ENCODE measurements around the gene ATF6. TPM values are rescaled to one million over a fixed set of nuclear protein-coding genes. Genes with fewer than 3 reads are reported as not detected.
A peak's percentile ranks its signal among the peaks of the same experiment; 100 is the strongest.

Gene ATF6
- total RNA-seq, 4 donors from 2014 or later: 26.1 to 35.4 (median 32.3) TPM

- Histone ChIP-seq H3K36me3 (peaks cover 0 to 7% (median 0%) of the 10 kb centered on the region in 3 donors), H3K27me3 (no peaks in the 10 kb centered on the region), H3K4me3 (no peak overlapping the region), H3K9me3 (no peaks in the 10 kb centered on the region), H3K27ac (no peak overlapping the region), H3K4me1 (no peaks in the 10 kb centered on the region)
- no peak for DNase-seq (ENCODE audit: low spot score in 2 of 2)
- WGBS, 2 donors: 97 to 100% methylated on average over 1 of the region's 1 CpG
- TF ChIP-seq CTCF (IDR thresholded peaks at IDR 0.05) (no peak), POLR2A (IDR thresholded peaks at IDR 0.05) (no peak), EP300 (IDR thresholded peaks at IDR 0.05) (no peak)
These were observed 155.4 kb downstream of the ATF6 start for GRCh38 chr1:161921491-161921890.

GRCh38 chr1:161921990-161922389, 155.9 kb downstream of the ATF6 start:
- Histone ChIP-seq H3K4me1 (no peaks in the 10 kb centered on the region), H3K27ac (no peak overlapping the region), H3K36me3 (peaks cover 0 to 4% (median 0%) of the 10 kb centered on the region in 3 donors), H3K9me3 (no peaks in the 10 kb centered on the region), H3K4me3 (no peak overlapping the region), H3K27me3 (no peaks in the 10 kb centered on the region)
- 74 to 82% methylated on average over 1 of the region's 1 CpG for WGBS, 2 donors
- DNase-seq (ENCODE audit: low spot score in 2 of 2): no peak
- no peak for TF ChIP-seq EP300 (IDR thresholded peaks at IDR 0.05)
- no peak for TF ChIP-seq POLR2A (IDR thresholded peaks at IDR 0.05)
- TF ChIP-seq CTCF (IDR thresholded peaks at IDR 0.05): no peak

- Histone ChIP-seq H3K36me3 (peaks cover 0 to 3% (median 0%) of the 10 kb centered on the region in 3 donors), H3K4me1 (peaks cover 0 to 29% (median 4%) of the 10 kb centered on the region in 4 donors), H3K27me3 (no peaks in the 10 kb centered on the region), H3K4me3 (no peak overlapping the region), H3K9me3 (no peaks in the 10 kb centered on the region), H3K27ac (no peak overlapping the region)
- 92 to 96% methylated on average over 2 of the region's 2 CpGs for WGBS, 2 donors
- no peak for DNase-seq (ENCODE audit: low spot score in 2 of 2)
- TF ChIP-seq EP300 (IDR thresholded peaks at IDR 0.05): no peak
- no peak for TF ChIP-seq POLR2A (IDR thresholded peaks at IDR 0.05)
- no peak for TF ChIP-seq CTCF (IDR thresholded peaks at IDR 0.05)
These were observed 161.9 kb downstream of the ATF6 start for GRCh38 chr1:161928056-161928455.

GRCh38 chr1:161929137-161929536, 163.0 kb downstream of the ATF6 start:
- DNase-seq (ENCODE audit: low spot score in 2 of 2): no peak
- H3K27ac ChIP-seq: peak overlapping the region in 1 of 4 donors; percentile 73
- WGBS, 2 donors: 82 to 92% methylated on average over 1 of the region's 1 CpG
- no peaks in the 10 kb centered on the region for H3K9me3 ChIP-seq
- TF ChIP-seq CTCF (IDR thresholded peaks at IDR 0.05): no peak
- H3K36me3 ChIP-seq: peaks cover 0 to 3% (median 0%) of the 10 kb centered on the region in 3 donors
- H3K27me3 ChIP-seq: no peaks in the 10 kb centered on the region
- no peak overlapping the region for H3K4me3 ChIP-seq
- peaks cover 0 to 29% (median 4%) of the 10 kb centered on the region in 4 donors for H3K4me1 ChIP-seq

GRCh38 chr1:161930064-161930463, 163.9 kb downstream of the ATF6 start:
- TF ChIP-seq POLR2A (IDR thresholded peaks at IDR 0.05) (no peak), CTCF (IDR thresholded peaks at IDR 0.05) (no peak), EP300 (IDR thresholded peaks at IDR 0.05) (no peak)
- H3K27ac ChIP-seq: peak overlapping the region in 1 of 4 donors; percentile 73
- no peak overlapping the region for H3K4me3 ChIP-seq
- H3K36me3 ChIP-seq: no peaks in the 10 kb centered on the region
- H3K27me3 ChIP-seq: no peaks in the 10 kb centered on the region
- peaks cover 0 to 29% (median 4%) of the 10 kb centered on the region in 4 donors for H3K4me1 ChIP-seq
- WGBS, 2 donors: 20 to 28% methylated on average over 1 of the region's 1 CpG
- no peak for DNase-seq (ENCODE audit: low spot score in 2 of 2)
- H3K9me3 ChIP-seq: no peaks in the 10 kb centered on the region
